Medulla oblongata (tissue), 1 donor: Measurements from ENCODE around the gene TLE3.
A peak's percentile ranks its signal among the peaks of the same experiment; 100 is the strongest.
"Not testable (repeated sequence)": the region's sequence is repeated elsewhere in the genome, so short reads cannot be mapped to it uniquely, and the experiment has no call there.

ENCODE experiments used
- DNase-seq: peaks from one replicate; pipeline ENCODE4 v3.0.0-alpha.2; 2015; ENCODE audit errors: extremely low spot score

The TLE3 gene

GRCh38 chr15:70126362-70126761, 28.6 kb upstream of the TLE3 start:
- no peak for DNase-seq

GRCh38 chr15:70125605-70126004, 27.9 kb upstream of the TLE3 start:
- DNase-seq: no peak

- no peak for DNase-seq
Measured at GRCh38 chr15:70121624-70122302, 24.0 kb upstream of the TLE3 start.

GRCh38 chr15:70120958-70121623, 23.4 kb upstream of the TLE3 start:
- no peak for DNase-seq

- DNase-seq: no peak
Measured at GRCh38 chr15:70119911-70120508, 22.3 kb upstream of the TLE3 start.

- no peak for DNase-seq
Measured at GRCh38 chr15:70118599-70118998, 20.9 kb upstream of the TLE3 start.

- DNase-seq: no peak
Measured at GRCh38 chr15:70116317-70116716, 18.6 kb upstream of the TLE3 start.

- DNase-seq: no peak
Measured at GRCh38 chr15:70114221-70114620, 16.5 kb upstream of the TLE3 start.

- peak; percentile 51 for DNase-seq
Measured at GRCh38 chr15:70113304-70113700, 15.6 kb upstream of the TLE3 start.

- not testable (repeated sequence) for DNase-seq
Measured at GRCh38 chr15:70112572-70113303, 15.0 kb upstream of the TLE3 start.

- no peak for DNase-seq
Measured at GRCh38 chr15:70112074-70112395, 14.3 kb upstream of the TLE3 start.

GRCh38 chr15:70111203-70112073, 13.7 kb upstream of the TLE3 start:
- DNase-seq: peak; percentile 87

- DNase-seq: no peak
Measured at GRCh38 chr15:70109978-70110377, 12.3 kb upstream of the TLE3 start.

- DNase-seq: no peak
Measured at GRCh38 chr15:70109531-70109930, 11.8 kb upstream of the TLE3 start.

- no peak for DNase-seq
Measured at GRCh38 chr15:70103880-70104626, 6.3 kb upstream of the TLE3 start.

- DNase-seq: no peak
Measured at GRCh38 chr15:70102827-70103226, 5.1 kb upstream of the TLE3 start.

- DNase-seq: peak; percentile 64
Measured at GRCh38 chr15:70101459-70102113, 3.9 kb upstream of the TLE3 start.

GRCh38 chr15:70100474-70101341, 3.0 kb upstream of the TLE3 start:
- DNase-seq: no peak

GRCh38 chr15:70099967-70100473, 2.3 kb upstream of the TLE3 start:
- no peak for DNase-seq
